ENCODE measurements around the gene ARRB1.

DNA sequence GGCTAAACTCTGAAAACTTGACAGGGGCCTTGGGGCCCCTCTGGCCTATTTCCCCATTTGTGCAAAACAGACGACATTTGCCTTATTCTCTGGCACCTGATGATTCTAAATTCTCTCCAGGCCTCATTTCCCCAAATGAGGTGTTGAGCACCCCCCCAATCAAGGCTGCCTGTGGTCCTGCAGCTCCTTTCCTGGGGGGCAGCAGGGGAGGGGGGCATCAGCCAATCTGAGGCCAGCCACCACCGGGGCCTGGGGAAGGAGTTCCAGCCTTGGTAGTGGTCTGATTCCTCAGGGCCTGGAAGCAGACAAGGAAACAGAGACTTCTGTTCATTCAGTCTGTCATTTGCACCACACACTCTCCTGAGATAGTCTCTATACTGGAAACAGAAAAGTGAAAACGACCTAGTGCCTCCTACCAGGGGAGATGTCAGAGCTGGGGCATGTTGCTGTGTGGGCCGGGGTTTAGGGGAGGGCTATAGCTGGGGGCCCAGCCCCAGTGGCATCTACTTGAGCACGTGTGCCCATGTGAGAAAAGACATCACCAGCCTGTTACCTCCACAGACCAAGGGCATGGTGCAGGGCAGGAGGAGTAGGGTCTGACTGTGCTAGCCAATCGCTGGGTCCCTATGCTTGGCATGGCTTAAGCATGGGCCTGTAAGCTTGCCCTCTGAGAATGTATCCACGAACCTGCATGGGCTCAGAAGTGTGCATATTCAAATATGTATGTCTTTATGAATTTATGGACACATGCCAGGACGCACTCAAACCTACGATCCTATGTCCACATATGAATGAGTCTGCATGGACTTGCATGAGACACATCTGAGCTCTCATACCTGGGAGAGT lies 112.6 kb downstream of the ARRB1 start:
- TF ChIP-seq, protein P1, sequence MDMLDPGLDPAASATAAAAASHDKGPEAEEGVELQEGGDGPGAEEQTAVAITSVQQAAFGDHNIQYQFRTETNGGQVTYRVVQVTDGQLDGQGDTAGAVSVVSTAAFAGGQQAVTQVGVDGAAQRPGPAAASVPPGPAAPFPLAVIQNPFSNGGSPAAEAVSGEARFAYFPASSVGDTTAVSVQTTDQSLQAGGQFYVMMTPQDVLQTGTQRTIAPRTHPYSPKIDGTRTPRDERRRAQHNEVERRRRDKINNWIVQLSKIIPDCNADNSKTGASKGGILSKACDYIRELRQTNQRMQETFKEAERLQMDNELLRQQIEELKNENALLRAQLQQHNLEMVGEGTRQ (IDR thresholded peaks at IDR 0.05; ENCODE audit: borderline replicate concordance, low read depth, low read length), result no peak
- no peak for TF ChIP-seq REST (IDR thresholded peaks at IDR 0.05; ENCODE audit: low read depth, low read length)
- no peak for TF ChIP-seq CHD2 (IDR thresholded peaks at IDR 0.05; ENCODE audit: low read length, partially characterized antibody)
- no peak for TF ChIP-seq CTCF (IDR thresholded peaks at IDR 0.05)
- no peak for TF ChIP-seq POLR2AphosphoS5 (IDR thresholded peaks at IDR 0.05; ENCODE audit: low read depth, low read length)
- no peak for TF ChIP-seq NFIC (IDR thresholded peaks at IDR 0.05; ENCODE audit: borderline replicate concordance)

Measured in SK-N-SH (cell line).